Upper lobe of left lung (tissue), 4 donors: ENCODE measurements around the gene LAMC2.

Source experiments
- CTCF ChIP-seq, 6 experiments: fragments of 450-650 bp in 4 of 6; fragments of 200-600 bp in 2 of 6; sonication (generic) in 2 of 6; IDR thresholded peaks; one replicate each; pipeline ENCODE4 v1.5.1; 2016 to 2019; ENCODE audit warnings: antibody characterized with exemption in 6 of 6
- EP300 ChIP-seq, 4 donors: sonication (generic); formaldehyde crosslinking; IDR thresholded peaks; one replicate each; pipeline ENCODE4 v1.5.1; 2017; ENCODE audit warnings: antibody characterized with exemption in 4 of 4, control low read depth in 2 of 4

- TF ChIP-seq CTCF (IDR thresholded peaks at IDR 0.05) = no peak
- no peak for TF ChIP-seq EP300 (IDR thresholded peaks at IDR 0.05)
These were observed 78.0 kb downstream of the LAMC2 start for GRCh38 chr1:183263886-183264602.
